Cerebellar cortex (tissue), 1 donor: Measurements from ENCODE around the gene ANKRD11.
"Not testable (repeated sequence)": the region's sequence is repeated elsewhere in the genome, so short reads cannot be mapped to it uniquely, and the experiment has no call there.

Experiments used
- DNase-seq: peaks from one replicate; pipeline ENCODE4 v3.0.0-alpha.2; 2015; ENCODE audit warnings: low spot score

ANKRD11 gene

DNA sequence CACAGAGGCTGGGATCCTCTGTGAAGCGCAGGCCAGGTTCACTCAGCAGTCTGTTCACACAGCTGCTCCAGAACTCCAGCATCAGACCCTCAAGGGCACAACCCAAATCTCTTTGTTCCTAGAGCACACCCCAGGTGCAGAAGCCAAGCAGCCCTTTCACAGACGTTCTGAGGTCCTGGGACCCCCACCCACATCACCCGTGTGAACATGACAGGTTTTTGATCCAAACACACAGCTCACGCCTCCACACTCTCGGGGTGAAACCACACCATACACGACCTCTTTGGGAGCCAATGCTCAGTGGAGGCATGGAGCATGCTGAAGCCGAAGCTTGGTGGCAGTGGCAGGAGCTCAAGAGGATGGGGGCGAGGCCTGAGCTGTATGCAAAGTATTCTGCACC lies 175.5 kb downstream of the ANKRD11 start:
- no peak for DNase-seq

DNA sequence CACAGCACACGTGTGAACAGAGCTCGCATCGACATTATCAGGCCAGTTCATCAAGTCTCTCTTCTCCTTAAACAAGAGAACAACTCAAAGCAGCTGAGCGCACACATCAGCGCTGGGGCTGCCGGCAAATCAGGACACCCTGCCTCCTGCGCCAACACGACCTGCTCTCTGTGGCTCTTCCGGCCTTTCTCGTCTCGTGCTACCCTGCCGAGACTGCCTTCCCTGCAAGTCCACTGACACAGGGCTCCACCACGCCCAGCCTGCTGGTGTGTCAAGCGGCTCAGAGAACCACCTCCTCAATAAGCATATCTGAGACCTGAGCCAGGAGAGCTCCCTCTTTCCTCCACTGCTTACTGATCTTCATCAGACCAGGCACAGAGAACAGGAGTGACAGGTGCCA lies 176.0 kb downstream of the ANKRD11 start:
- DNase-seq, result peak; percentile 65

DNA sequence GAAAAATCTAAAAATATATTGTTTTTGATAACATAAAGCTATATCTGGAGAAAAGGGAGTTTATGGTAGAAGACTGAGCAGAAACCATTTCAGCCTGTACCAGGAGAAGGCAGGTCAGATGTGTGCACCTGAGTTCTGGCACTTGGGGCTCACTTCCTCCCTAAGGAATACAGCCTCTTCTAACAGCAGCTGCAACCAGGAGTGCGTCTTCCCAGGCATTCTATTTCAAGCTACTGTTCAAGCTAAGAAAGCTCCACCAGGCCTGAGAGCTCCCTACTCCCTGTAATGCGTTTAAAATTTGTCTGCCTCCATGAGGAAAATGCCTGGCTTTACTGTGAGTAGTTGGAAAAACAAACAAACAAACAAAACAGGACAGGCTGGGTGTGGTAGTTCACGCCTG lies 176.8 kb downstream of the ANKRD11 start:
- no peak for DNase-seq

DNA sequence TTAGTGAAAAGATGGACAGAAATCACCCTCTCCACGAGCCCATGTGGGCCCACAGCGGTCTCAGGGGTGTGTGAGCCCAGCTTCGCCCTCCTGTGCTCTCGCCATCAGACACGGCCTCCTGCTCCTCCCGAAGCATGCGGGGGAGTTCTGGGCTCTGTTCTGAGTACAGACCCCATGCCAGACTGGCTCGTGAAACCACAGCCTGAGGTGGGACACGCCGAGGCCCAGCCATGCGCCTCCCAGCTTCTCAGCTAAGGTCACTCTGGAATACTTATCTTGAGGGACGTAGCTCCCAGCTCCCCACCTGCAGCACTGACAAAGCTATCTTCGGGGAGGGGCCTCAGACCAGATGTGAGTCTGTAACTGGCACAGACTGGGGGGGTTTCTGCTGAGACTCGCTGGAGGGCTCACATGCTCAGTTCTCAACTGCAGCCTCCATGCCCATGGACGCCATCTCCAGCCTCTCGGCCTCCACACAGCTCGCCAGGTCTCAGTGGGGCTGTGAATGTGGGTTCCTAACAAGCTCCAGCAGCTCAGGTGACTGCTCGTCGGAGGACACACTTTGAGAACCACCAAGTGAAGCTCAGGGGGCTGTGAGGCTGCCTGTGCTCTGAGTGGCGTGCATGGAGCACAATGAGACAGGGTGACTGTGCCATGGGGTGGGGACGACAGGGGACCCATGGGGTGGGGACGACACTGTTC lies 177.6 kb downstream of the ANKRD11 start:
- no peak for DNase-seq

DNA sequence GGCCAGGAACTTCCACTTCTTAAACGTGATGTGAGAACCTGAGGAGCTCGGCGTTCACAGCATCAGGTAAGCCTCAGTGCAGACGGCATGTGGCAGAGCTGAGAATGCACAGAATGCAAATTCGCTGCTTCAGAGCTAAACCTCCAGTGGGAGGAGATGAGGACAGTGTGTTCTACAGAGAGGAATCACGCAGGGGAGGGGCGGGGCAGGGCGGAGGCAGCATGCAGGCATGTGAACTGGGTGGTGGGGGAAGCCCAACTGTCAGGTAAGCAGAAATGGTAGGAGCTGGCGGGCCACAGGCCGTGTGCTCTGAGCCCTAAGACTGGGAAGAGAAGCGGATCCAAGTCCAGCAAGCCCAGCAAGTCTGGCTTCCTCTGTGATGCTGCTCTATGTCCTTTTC lies 178.2 kb downstream of the ANKRD11 start:
- DNase-seq, result no peak

DNA sequence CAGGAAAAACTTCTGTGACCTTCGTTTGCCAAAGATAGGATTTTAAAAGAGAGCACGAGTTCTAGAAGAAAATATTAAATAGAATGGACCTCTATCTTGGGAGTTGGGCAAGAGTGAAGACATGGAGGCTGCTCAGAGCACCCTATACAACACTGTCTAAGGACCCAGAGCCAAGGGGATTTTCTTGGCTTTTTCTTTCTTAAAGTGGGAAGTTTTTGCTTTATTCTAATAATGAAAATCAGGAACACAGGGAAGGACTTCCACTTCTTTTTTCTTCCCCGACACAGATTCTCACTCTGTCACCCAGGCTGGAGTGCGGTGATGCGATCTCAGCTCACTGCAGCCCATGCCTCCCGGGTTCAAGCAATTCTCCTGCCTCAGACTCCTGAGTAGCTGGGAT lies 178.7 kb downstream of the ANKRD11 start:
- no peak for DNase-seq

DNA sequence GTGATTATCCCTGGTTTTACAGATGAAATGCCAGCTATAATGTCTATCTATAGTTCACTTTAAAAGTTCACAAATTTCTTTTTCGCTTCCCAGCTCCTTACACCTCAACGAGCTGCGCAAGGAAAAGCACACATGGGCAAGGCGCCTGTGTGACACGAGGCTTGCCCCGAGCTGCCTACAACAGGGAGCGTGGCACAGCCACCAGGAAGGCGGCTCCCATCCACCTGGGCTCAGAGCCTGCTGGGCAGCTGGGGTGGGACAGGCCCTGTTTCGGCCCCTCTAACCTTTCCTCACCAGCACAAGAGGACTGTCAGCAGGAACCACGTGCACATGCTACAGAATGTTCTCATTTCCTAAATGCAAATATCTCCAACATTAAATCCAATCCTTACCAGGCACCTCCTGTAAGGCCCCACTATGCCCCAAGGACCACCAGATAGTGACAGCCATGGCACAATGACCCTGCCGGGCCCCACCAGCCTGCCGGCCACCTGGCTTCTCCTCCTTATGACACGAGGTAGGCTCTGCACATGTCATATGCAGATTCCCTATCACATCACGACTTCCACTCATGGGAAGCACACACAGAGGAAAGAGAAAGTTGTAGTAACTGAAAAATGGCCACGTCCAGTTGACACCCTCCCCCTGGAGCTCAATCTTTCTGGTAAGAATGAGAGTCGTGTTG lies 180.8 kb downstream of the ANKRD11 start:
- no peak for DNase-seq

DNA sequence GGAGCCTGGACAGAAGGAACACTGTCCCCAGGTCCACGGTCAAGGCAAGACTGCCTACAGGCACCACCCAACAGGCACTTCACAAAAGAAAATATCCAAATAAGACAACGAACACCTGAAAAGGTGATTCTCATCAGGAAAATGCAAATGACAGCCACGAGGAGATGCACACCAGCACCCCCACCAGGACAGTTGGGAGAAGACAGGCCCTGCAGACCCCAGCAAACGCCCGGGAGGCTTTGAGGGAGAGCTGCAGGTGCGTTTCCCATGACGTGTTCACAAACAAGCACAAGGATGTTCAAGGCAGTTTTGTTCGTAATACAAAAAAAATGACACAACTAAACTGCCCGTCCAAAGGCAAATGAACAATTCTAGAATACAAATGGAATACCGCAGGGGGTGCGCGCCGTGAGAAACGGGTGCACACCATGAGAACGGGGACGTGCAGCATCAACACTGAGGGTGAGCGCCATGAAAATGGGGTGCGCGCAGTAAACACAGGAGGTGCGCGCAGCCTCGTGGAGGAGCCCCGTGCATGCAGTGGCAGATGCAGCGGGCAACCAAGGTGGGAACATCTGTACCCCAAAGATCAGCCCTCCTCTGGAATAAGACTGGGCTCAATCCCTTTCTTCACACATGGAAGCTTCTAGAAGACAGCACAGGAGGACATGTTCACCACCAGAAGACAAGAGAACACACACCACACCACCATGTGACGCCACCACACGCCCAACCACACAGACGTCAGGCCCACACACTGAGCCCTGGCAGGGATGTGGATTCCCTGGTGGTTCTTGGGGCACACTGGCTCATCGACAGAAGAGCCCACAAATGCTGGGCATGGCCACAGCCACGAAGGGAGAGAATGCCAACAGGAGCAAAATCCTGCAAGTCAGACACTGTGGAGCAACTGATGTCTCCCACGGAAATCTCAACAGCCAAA lies 181.7 kb downstream of the ANKRD11 start:
- no peak for DNase-seq

DNA sequence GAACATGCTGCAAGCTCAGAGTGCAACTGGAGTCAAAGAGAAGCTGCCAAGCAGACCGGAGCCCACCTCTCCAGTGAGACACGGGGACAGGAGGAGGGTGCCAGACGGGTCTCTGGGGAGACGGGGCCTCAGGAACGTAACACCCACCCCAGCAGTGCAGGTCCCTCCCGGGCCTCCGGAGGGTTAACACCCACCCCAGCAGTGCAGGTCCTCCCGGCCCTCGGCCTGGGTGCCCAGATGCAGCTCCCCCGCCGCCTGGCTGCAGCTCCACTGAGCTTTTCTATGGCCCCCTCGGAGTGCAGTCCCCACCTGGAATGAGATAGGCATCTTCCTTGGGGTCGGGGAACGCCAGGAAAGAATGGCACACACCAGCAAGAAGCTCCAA lies 182.9 kb downstream of the ANKRD11 start:
- no peak for DNase-seq

DNA sequence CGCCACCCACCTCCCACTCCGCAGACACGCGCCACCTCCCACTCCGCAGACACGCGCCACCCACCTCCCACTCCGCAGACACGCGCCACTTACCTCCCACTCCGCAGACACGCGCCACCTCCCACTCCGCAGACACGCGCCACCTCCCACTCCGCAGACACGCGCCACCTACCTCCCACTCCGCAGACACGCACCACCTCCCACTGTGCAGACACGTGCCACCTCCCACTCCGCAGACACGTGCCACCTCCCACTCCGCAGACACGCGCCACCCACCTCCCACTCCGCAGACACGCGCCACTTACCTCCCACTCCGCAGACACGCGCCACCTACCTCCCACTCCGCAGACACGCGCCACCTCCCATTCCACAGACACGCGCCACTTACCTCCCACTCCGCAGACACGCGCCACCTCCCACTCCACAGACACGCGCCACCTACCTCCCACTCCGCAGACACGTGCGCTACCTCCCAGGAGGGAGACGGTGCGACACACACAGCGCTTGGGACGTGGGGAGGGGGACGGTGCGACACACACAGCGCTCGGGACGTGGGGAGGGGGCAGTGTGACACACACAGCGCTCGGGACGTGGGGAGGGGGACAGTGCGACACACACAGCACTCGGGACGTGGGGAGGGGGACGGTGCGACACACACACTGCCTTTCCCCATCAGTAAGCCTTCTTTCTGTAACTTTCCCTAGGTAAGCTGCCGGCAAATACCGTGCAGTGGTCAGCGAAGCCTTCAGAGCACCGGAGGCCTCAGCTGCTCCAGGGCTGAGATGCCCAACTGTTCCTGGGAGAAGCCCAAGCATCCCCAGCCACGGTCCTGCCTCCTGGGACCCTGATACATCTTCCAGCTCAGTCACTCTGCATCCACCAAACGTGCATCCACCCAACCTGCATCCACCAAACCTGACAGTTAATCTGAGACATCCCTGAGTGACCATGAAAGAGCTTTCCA lies 183.6 kb downstream of the ANKRD11 start:
- not testable (repeated sequence) for DNase-seq

DNA sequence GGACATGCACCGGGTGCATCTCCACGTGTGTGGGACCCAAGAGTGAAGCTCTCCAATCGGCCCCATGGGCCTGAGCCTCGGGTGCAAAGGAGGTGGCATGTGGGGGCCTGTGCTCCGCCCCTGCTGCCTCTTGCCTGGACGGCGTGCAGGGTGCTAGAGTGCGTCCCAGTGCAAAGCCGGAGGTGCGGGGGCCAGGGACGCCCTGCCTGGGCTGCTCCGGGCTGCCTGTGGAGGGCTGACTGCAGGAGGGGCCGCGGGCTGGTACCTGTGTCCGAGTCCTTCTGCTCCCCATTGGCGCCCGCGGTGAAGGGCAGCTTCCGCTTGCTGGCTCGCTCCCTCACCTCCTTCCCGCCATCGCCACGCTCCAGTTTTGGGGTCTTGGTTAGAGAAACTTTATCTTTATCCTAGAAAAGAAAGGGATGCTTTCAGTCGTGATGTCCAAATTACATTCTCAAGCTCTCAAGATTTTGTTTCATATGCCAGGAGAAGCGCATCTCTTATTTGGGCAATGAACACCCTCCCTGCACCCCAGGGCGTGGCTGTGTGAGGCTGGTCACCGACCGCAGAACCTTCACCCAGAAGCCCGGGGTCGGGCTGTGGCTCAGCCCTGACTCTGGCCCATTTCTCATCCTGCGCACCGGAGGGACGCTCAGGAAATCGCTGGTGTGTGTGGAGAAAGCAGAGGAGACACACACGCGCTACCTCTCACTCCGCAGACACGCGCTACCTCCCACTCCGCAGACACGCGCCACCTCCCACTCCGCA lies 185.2 kb downstream of the ANKRD11 start:
- no peak for DNase-seq

DNA sequence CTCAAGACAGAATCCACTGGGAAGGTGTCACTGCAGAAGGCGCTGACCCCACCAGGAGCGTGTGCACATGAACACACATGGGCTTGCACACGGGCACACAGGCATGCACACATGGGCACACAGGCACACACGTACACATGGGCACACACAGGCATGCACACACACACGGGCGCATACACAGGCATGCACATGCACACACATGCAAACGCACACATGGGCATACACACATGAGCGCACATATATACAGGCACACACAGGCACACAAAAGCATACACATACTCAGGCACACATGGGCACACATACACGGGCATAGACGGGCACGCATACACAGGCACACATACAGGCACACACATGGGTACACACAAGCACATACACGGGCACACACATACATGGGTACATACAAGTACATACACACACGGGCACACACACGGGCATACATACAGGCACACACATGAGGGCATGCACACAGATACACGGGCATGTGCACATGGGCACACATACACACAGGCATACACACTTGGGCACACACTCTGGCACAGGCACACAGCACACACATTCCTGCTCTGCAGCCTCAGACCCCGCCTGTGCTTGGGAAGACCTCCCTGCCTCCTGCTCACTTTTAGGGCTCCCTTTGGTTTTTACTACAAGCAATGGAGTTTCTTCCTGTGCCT lies 186.0 kb downstream of the ANKRD11 start:
- DNase-seq, result no peak

DNA sequence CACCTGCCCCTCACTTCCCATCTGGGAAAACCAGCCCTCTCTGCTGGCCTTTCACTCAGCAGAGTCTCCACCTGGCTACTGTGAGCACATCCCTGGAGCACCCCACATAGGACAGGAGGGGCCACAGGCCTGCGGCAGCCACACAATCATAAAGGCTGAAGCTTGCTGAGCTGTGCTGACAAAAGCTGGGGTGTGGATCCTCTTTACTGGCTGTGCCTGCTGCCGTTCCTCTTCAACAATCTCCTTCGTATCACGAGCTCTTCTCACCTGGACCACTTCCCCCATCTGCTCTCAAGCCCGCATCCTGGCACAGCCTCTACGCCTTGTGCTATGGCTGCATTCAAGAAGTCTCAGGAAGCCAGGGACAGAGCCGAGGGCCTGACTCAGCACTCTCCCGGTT lies 186.7 kb downstream of the ANKRD11 start:
- peak; percentile 88 for DNase-seq

DNA sequence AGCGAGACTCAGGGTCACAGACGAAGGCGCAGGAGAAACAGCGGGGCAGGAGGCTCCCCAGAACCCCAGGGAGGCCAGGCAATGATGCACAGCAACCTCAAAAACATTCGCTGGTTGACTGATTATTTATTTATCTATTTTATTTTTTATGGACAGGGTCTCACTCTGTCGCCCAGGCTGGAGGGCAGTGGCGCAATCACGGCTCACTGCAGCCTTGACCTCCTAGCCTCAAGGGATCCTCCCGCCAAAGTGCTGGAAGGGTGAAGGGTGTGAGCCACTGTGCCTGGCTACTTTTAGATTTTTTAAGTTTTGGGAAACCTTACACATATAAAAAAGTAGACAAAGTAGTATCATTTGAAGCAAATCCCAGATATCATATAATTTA lies 189.4 kb downstream of the ANKRD11 start:
- no peak for DNase-seq

DNA sequence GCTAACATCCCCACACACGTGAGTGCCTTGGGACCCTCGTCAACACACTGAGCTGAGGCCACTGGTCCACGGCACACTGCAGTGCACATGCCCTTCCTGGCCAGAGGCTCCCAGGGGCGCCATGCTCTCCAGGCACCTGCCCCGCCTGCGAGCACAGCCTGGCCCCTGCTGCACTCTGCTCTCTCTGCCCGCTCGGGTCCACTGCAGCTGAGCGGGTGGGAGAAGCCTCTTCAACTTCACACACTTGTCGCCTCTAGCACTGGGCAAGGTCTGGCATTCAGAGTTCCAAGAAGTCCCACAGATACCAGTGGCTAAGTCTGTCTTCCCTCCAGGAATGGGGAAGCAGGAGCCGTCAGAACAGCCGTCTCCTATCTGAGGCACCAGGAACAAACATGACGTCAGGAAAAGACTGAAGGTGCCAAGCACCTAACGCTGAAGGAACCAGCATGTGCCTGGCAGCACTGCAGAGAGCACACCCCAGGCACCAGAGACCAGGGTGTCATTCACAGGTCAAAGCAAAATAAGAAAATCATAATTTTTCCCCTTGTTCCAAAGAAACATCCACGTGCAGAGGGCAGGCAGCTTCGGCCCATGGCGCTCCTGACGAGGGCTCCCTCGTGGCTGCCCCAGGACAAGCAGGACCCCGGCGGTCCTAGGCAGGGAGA lies 189.9 kb downstream of the ANKRD11 start:
- peak; percentile 58 for DNase-seq

DNA sequence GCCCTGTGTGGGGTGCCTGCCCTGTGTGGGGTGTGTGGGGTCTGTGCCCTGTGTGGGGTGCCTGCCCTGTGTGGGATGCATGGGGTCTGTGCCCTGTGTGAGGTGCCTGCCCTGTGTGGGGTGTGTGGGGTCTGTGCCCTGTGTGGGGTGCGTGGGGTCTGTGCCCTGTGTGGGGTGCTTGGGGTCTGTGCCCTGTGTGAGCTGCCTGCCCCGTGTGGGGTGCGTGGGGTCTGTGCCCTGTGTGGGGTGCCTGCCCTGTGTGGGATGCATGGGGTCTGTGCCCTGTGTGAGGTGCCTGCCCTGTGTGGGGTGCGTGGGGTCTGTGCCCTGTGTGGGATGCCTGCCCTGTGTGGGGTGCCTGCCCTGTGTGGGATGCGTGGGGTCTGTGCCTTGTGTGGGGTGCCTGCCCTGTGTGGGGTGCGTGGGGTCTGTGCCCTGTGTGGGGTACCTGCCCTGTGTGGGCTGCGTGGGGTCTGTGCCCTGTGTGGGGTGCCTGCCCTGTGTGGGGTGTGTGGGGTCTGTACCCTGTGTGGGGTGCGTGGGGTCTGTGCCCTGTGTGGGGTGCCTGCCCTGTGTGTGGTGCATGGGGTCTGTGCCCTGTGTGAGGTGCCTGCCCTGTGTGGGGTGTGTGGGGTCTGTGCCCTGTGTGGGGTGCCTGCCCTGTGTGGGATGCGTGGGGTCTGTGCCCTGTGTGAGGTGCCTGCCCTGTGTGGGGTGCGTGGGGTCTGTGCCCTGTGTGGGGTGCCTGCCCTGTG lies 190.8 kb downstream of the ANKRD11 start:
- not testable (repeated sequence) for DNase-seq

DNA sequence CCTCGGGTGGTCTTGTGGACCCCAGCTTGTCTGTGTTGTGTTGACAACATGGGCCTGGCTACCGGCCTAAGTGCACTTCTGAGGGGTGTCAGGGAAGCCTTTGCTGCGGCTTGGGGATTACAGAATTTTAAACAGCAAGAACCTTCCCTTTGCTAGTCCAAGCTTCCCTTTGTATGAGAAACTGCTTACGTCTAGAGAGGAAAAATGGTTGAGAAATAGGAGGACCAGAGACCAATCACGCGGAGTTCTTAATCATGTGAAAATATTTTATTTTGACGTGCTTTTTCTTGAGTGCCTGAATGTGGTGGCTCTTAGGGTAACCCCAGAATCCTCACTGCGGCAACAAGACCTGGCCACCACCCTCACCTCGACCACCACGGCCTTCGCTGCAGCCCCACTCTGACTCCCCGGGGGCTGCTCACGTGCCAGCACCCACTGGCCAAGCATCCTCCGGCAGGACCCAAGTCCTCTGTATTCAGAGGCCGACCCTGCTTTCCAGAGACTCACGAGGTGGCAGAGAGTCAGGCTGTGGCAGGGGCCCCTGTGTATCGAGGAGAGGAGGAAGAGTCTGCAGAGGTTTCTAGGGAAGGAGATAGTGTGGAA lies 191.6 kb downstream of the ANKRD11 start:
- no peak for DNase-seq

DNA sequence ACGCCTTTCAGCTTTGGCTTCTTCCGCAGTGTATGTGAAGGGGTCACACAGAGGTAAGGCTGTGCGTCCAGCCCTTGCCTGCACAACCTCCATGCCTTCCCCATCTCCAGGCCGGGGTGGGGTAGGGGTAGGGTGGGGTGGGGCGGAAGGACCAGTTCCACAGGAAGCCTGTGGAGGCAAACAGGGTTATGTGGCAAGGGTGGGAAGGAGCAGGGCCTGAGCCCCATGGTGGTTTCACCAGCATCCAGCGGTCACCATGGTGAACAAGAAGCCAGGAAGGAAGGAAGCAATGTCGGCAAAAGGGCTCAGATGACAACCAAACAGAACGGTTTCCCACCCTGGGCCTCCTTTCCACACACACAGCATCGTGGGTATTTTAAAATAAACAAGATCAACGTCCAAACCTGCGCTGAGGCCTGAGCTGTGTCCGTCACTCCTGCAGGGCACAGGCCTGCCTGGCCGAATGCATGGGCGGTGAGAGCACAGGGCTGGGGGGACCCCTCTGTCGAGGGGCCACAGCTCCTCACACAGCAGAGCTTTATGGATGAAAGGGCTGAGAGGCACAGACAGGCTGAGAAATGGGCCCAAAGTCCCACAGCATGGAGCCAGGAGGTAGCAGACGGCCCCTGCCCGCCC lies 192.3 kb downstream of the ANKRD11 start:
- DNase-seq, result no peak
